Endothelial cell of umbilical vein (primary cell): ENCODE data around the gene ACMSD. TPM values are rescaled to one million over a fixed set of nuclear protein-coding genes. Genes with fewer than 3 reads are reported as not detected.

Experiments
- BruUV-seq: library from RNA; stranded (reverse); fragments of 400-500 nt; replicated peaks from 2 replicates; lab custom pipeline; 2021; lab: Mats Ljungman, UMichigan
- CTCF ChIA-PET: fragments of 300-600, 350-600 bp; sonication (Branson Sonifier 250); formaldehyde crosslinking; loops from one replicate; lab custom pipeline; 2021; ENCODE audit warnings: antibody characterized with exemption, inconsistent platforms; lab: Charles Lee
- POLR2A ChIA-PET: fragments of 300-600, 350-600 bp; sonication (Branson Sonifier 250); formaldehyde crosslinking; loops from one replicate; lab custom pipeline; 2021; ENCODE audit warnings: antibody characterized with exemption, inconsistent platforms; lab: Charles Lee
- DNase-seq: peaks from one replicate; pipeline ENCODE4 v3.0.0-alpha.2; 2011; ENCODE audit warnings: low read depth, low spot score
- FAIRE-seq: peaks from 2 replicates; lab custom pipeline; 2011; peaks lifted over from hg19 to GRCh38; lab: Jason Lieb, UNC
- H2AFZ ChIP-seq: 2 replicates; pipeline ENCODE4 v1.6.0; 2012; ENCODE audit warnings: low read depth, low read length, control low read depth, inconsistent platforms
- H3K27ac ChIP-seq: 2 replicates; pipeline ENCODE4 v1.5.1; 2011; ENCODE audit warnings: low read depth, mild to moderate bottlenecking, control low read depth, low read length, moderate library complexity; ENCODE audit not compliant: insufficient read depth
- H3K27me3 ChIP-seq, 2 experiments: 2 replicates each; pipeline versions ENCODE4 v1.6.0 to v1.6.1; 2011; ENCODE audit warnings: low read length in 2 of 2, mixed read lengths in 1 of 2; ENCODE audit not compliant: control insufficient read depth in 2 of 2, insufficient read depth in 2 of 2
- H3K36me3 ChIP-seq, 2 experiments: 2 replicates in 1 of 2; 3 replicates in 1 of 2; pipeline ENCODE4 v1.5.1; 2011; ENCODE audit warnings: low read length in 2 of 2, mild to moderate bottlenecking in 1 of 2, moderate library complexity in 1 of 2; ENCODE audit not compliant: control insufficient read depth in 2 of 2, insufficient read depth in 2 of 2; ENCODE audit errors: extremely low read depth in 1 of 2
- H3K4me1 ChIP-seq: 3 replicates; pipeline ENCODE4 v1.5.1; 2011; ENCODE audit warnings: mild to moderate bottlenecking, low read length; ENCODE audit not compliant: control insufficient read depth, insufficient read depth; ENCODE audit errors: extremely low read depth
- H3K4me2 ChIP-seq: 2 replicates; pipeline ENCODE4 v1.6.1; 2011; ENCODE audit warnings: low read length, control low read depth, mixed read lengths; ENCODE audit not compliant: insufficient read depth
- H3K4me3 ChIP-seq, 3 experiments: fragments of 200-600 bp in 1 of 3; sonication (generic), shearing (Covaris generic) in 1 of 3; replicated peaks in 1 of 3; 2 replicates each; pipeline ENCODE4 v1.5.1; 2011 to 2016; ENCODE audit warnings: control low read depth in 3 of 3, low read length in 3 of 3, mild to moderate bottlenecking in 2 of 3, inconsistent platforms in 1 of 3, low read depth in 1 of 3, moderate library complexity in 1 of 3; ENCODE audit not compliant: insufficient read depth in 1 of 3
- H3K79me2 ChIP-seq: 2 replicates; pipeline ENCODE4 v1.6.0; 2012; ENCODE audit warnings: low read length, inconsistent platforms; ENCODE audit not compliant: control insufficient read depth, insufficient read depth
- H3K9ac ChIP-seq: replicated peaks from 2 replicates; pipeline ENCODE3; 2011; ENCODE audit warnings: low read length, control low read depth; ENCODE audit not compliant: insufficient read depth; ENCODE audit errors: extremely low read depth
- H3K9me1 ChIP-seq: replicated peaks from 3 replicates; pipeline ENCODE4 v1.6.0; 2011; ENCODE audit warnings: mild to moderate bottlenecking, low read length; ENCODE audit not compliant: control insufficient read depth, insufficient read depth; ENCODE audit errors: extremely low read depth
- H3K9me3 ChIP-seq: replicated peaks from 2 replicates; pipeline ENCODE4 v1.5.1; 2012; ENCODE audit warnings: low read length, inconsistent platforms; ENCODE audit not compliant: control insufficient read depth, insufficient read depth
- H4K20me1 ChIP-seq: replicated peaks from 2 replicates; pipeline ENCODE3; 2011; ENCODE audit warnings: mild to moderate bottlenecking, low read length; ENCODE audit not compliant: control insufficient read depth, insufficient read depth; ENCODE audit errors: extremely low read depth
- EZH2 ChIP-seq: IDR thresholded peaks from 2 replicates; pipeline ENCODE4 v1.6.1; 2012; ENCODE audit warnings: borderline replicate concordance, low read depth, mild to moderate bottlenecking, moderate library complexity, low read length, inconsistent platforms; ENCODE audit not compliant: severe bottlenecking
- GATA2 ChIP-seq: IDR thresholded peaks from 2 replicates; pipeline ENCODE4 v1.7.0; 2011; ENCODE audit warnings: low read depth, mild to moderate bottlenecking, moderate library complexity, mixed read lengths, low read length; ENCODE audit not compliant: insufficient read length, insufficient read depth
- MYC ChIP-seq: IDR thresholded peaks from one replicate; pipeline ENCODE4 v1.6.1; 2011; ENCODE audit warnings: mild to moderate bottlenecking, low read depth, low read length
- POLR2A ChIP-seq: IDR thresholded peaks from 2 replicates; pipeline ENCODE4 v1.6.1; 2012; ENCODE audit warnings: low read depth, mild to moderate bottlenecking, control low read depth, low read length
- POLR2AphosphoS5 ChIP-seq: IDR thresholded peaks from 2 replicates; pipeline ENCODE4 v1.6.1; 2012; ENCODE audit warnings: low read depth, mild to moderate bottlenecking, control low read depth, low read length, moderate library complexity; ENCODE audit not compliant: insufficient read depth
- dilution Hi-C: fragments of 300-500 bp; cut with MboI; formaldehyde crosslinking; loops from one replicate; pipeline ENCODE4 v1.15.0; 2019; ENCODE audit warnings: low sequenced_read_pairs; ENCODE audit not compliant: extremely low pct_ligation_motif_present
- intact Hi-C: fragments of 100-400 bp; cut with micrococcal nuclease; formaldehyde crosslinking; loops from one replicate; pipeline ENCODE4 v1.10.0; 2022
- polyA plus RNA-seq, 4 experiments: library from polyadenylated mRNA; depleted of rRNA in 3 of 4; stranded (reverse) in 3 of 4; unstranded in 1 of 4; fragments of >200 nt; gene quantifications; 2 replicates each; pipeline versions ENCODE4 v1.2.1 to v1.2.3, GENCODE V29; 2011 to 2012; ENCODE audit warnings: missing spikeins in 1 of 4
- total RNA-seq: library from RNA; stranded (reverse); gene quantifications from 2 replicates; pipeline ENCODE4 v1.2.3, GENCODE V29; 2021
- TF ChIP-seq, protein P1 (sequence below): IDR thresholded peaks from 2 replicates; pipeline ENCODE4 v1.6.1; 2011; ENCODE audit not compliant: insufficient read depth, insufficient read length
- TF ChIP-seq, protein P2 (sequence below), 2 donors: IDR thresholded peaks; 1 replicate in 1 of 2; 2 replicates in 1 of 2; pipeline ENCODE4 v1.5.1; 2011; ENCODE audit warnings: low read length in 2 of 2, mild to moderate bottlenecking in 2 of 2, moderate library complexity in 2 of 2, control low read depth in 1 of 2, inconsistent platforms in 1 of 2, low read depth in 1 of 2; ENCODE audit not compliant: insufficient read depth in 1 of 2; ENCODE audit errors: extremely low read depth in 1 of 2

The ACMSD gene
- total and polyA plus RNA-seq, 2 donors (not counting 3 experiments of a cell fraction or from before 2014, with no cell fraction given) = not detected

DNA sequence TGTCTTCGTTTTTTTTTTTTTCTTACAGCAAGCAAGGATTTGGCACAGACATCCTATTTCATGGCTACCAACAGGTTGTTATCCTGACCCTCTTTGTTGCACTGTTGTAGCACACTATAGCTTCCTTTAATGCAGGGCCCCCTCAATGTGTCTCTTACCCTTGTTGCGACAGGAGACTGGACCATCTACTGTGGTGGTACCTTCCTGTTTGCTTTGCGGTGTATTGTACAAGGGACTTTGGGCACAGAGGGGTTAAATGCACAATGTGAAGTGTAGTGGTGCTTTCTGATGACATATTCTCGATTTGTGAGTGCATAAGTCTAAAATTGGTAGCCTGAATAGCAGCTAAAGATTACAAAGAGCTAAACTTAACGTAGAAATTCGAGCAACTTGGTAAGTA is 107.7 kb downstream of the ACMSD start:
- Histone ChIP-seq H3K9me3 (no peaks in the 10 kb centered on the region), H3K4me2 (no peak overlapping the region), H2AFZ (no peak overlapping the region), H3K36me3 (peaks cover 10 to 21% of the 10 kb centered on the region in 2 experiments), H4K20me1 (peaks cover 2% of the 10 kb centered on the region), H3K9ac (no peak overlapping the region), H3K27ac (no peak overlapping the region), H3K27me3 (no peaks in the 10 kb centered on the region), H3K4me1 (no peaks in the 10 kb centered on the region), H3K9me1 (no peaks in the 10 kb centered on the region), H3K4me3 (no peak overlapping the region), H3K79me2 (peaks cover 21% of the 10 kb centered on the region)
- dilution Hi-C loops (no loop called here), intact Hi-C loops (no loop called here)
- BruUV-seq = no TSS peak
- ChIA-PET CTCF (no interaction called here), POLR2A (no interaction called here)
- no peak for FAIRE-seq
- TF ChIP-seq EZH2 = no peak
- no peak for TF ChIP-seq MYC
- TF ChIP-seq, protein P1, sequence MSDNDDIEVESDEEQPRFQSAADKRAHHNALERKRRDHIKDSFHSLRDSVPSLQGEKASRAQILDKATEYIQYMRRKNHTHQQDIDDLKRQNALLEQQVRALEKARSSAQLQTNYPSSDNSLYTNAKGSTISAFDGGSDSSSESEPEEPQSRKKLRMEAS = no peak
- no peak for TF ChIP-seq POLR2A
- no peak for TF ChIP-seq GATA2
- TF ChIP-seq, protein P2, sequence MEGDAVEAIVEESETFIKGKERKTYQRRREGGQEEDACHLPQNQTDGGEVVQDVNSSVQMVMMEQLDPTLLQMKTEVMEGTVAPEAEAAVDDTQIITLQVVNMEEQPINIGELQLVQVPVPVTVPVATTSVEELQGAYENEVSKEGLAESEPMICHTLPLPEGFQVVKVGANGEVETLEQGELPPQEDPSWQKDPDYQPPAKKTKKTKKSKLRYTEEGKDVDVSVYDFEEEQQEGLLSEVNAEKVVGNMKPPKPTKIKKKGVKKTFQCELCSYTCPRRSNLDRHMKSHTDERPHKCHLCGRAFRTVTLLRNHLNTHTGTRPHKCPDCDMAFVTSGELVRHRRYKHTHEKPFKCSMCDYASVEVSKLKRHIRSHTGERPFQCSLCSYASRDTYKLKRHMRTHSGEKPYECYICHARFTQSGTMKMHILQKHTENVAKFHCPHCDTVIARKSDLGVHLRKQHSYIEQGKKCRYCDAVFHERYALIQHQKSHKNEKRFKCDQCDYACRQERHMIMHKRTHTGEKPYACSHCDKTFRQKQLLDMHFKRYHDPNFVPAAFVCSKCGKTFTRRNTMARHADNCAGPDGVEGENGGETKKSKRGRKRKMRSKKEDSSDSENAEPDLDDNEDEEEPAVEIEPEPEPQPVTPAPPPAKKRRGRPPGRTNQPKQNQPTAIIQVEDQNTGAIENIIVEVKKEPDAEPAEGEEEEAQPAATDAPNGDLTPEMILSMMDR (IDR thresholded peaks at IDR 0.05; ENCODE audit: extremely low read depth in 1 of 2, insufficient read depth in 1 of 2, low read depth in 1 of 2, low read length in 2 of 2) = no peak
- TF ChIP-seq POLR2AphosphoS5 = no peak
- DNase-seq = no peak
